Occipital lobe (tissue), 3 donors: ENCODE measurements around the gene ODAD3. TPM values are rescaled to one million over a fixed set of nuclear protein-coding genes. Genes with fewer than 3 reads are reported as not detected.

Experiments
- DNase-seq: peaks from one replicate; lab custom pipeline; 2025; lab: John Stamatoyannopoulos, UW
- small RNA-seq: library from RNA; depleted of rRNA; stranded (forward); fragments of <200 nt; gene quantifications from one replicate; pipeline ENCODE3, GENCODE V24; 2014
- total RNA-seq: library from RNA; depleted of rRNA; stranded (reverse); fragments of >200 nt; gene quantifications from one replicate; pipeline ENCODE4 v1.2.3, GENCODE V29; 2014

The ODAD3 gene
- total RNA-seq, 1 donor from 2014 or later = 0.47 TPM

GRCh38 chr19:11377237-11377636 is 57.7 kb downstream of the ODAD3 start:
- no peak for DNase-seq

- DNase-seq = no peak
Observed at GRCh38 chr19:11375143-11375948, 59.6 kb downstream of the ODAD3 start.

- peak; percentile 99 for DNase-seq
Observed at GRCh38 chr19:11374433-11375142, 60.3 kb downstream of the ODAD3 start, which contains the start of gene SWSAP1. Gene SWSAP1 (plus strand): TSS chr19:11374666. CDS start chr19:11374681, 15 bp downstream.

- DNase-seq = no peak
Observed at GRCh38 chr19:11373885-11374432, 61.0 kb downstream of the ODAD3 start.

GRCh38 chr19:11373166-11373884 is 61.6 kb downstream of the ODAD3 start:
- DNase-seq = peak; percentile 82

- DNase-seq = no peak
Observed at GRCh38 chr19:11370744-11371143, 64.2 kb downstream of the ODAD3 start.

Small RNA genes within 50 kb of the gene (small RNA-seq; reads per million reads assigned to genes)
- not detected for gene RF00019

Other genes starting within 250 kb of the ODAD3 start
- gene KANK2, start 237.6 kb downstream of the ODAD3 start, total RNA-seq = 10.6 TPM
- not detected for gene ANGPTL8, start 195.5 kb downstream of the ODAD3 start, total RNA-seq
- 1.7 TPM for gene DOCK6, start 172.6 kb downstream of the ODAD3 start, total RNA-seq
- not detected for gene TSPAN16, start 139.0 kb downstream of the ODAD3 start, total RNA-seq
- gene RAB3D, start 95.5 kb downstream of the ODAD3 start, total RNA-seq = 24.0 TPM
- gene TMEM205, start 88.9 kb downstream of the ODAD3 start, total RNA-seq = 28.7 TPM
- gene CCDC159, start 88.6 kb downstream of the ODAD3 start, total RNA-seq = 2.3 TPM
- gene PLPPR2, start 79.7 kb downstream of the ODAD3 start, total RNA-seq = 28.2 TPM
- 1.6 TPM for gene SWSAP1, start 60.5 kb downstream of the ODAD3 start, total RNA-seq
- 4.8 TPM for gene EPOR, start 50.8 kb downstream of the ODAD3 start, total RNA-seq
- not detected for gene RGL3, start 15.8 kb downstream of the ODAD3 start, total RNA-seq
- 60.2 TPM for gene PRKCSH, start 514 bp upstream of the ODAD3 start, total RNA-seq
- 105 TPM for gene ELAVL3, start 45.9 kb upstream of the ODAD3 start, total RNA-seq
- gene ZNF653, start 70.7 kb upstream of the ODAD3 start, total RNA-seq = 8.3 TPM
- gene ECSIT, start 94.0 kb upstream of the ODAD3 start, total RNA-seq = 25.3 TPM
- not detected for gene CNN1, start 103.7 kb upstream of the ODAD3 start, total RNA-seq
- 14.2 TPM for gene ELOF1, start 124.1 kb upstream of the ODAD3 start, total RNA-seq
- 0.78 TPM for gene ACP5, start 142.5 kb upstream of the ODAD3 start, total RNA-seq
- gene ZNF627, start 162.4 kb upstream of the ODAD3 start, total RNA-seq = 82.0 TPM